Smooth muscle cell (in vitro differentiated cells): ENCODE results near the gene F5. TPM values are rescaled to one million over a fixed set of nuclear protein-coding genes. Genes with fewer than 3 reads are reported as not detected.

Source experiments
- DNase-seq: peaks from one replicate; lab custom pipeline; 2025; ENCODE audit not compliant: unreplicated experiment; lab: John Stamatoyannopoulos, UW
- H2AFZ ChIP-seq: fragments of 200-600 bp; sonication (generic); 2 replicates; pipeline ENCODE4 v1.6.0; 2016; ENCODE audit warnings: antibody characterized with exemption, low read depth, mild to moderate bottlenecking
- H3F3A ChIP-seq: fragments of 200-600 bp; sonication (generic); 2 replicates; pipeline ENCODE4 v1.6.0; 2017; ENCODE audit warnings: antibody characterized with exemption, low read depth
- H3K27ac ChIP-seq: fragments of 200-600 bp; sonication (generic); 2 replicates; pipeline ENCODE4 v1.5.1; 2016; ENCODE audit warnings: low read depth, mild to moderate bottlenecking
- H3K27me3 ChIP-seq: fragments of 200-600 bp; sonication (generic); 2 replicates; pipeline ENCODE4 v1.6.1; 2016; ENCODE audit warnings: low read depth, mild to moderate bottlenecking
- H3K36me3 ChIP-seq: fragments of 200-600 bp; sonication (generic); 2 replicates; pipeline ENCODE4 v1.5.1; 2016; ENCODE audit warnings: low read depth
- H3K4me1 ChIP-seq: fragments of 200-600 bp; sonication (generic); 2 replicates; pipeline ENCODE4 v1.5.1; 2016; ENCODE audit warnings: low read depth
- H3K4me2 ChIP-seq: fragments of 200-600 bp; sonication (generic); 2 replicates; pipeline ENCODE4 v1.6.0; 2016; ENCODE audit warnings: mild to moderate bottlenecking
- H3K4me3 ChIP-seq: fragments of 200-600 bp; sonication (generic); 2 replicates; pipeline ENCODE4 v1.5.1; 2016; ENCODE audit warnings: mild to moderate bottlenecking
- H3K79me2 ChIP-seq: fragments of 200-600 bp; sonication (generic); 2 replicates; pipeline ENCODE4 v1.6.0; 2016; ENCODE audit warnings: low read depth, mild to moderate bottlenecking
- H3K9ac ChIP-seq: fragments of 200-600 bp; sonication (generic); 2 replicates; pipeline ENCODE4 v1.6.0; 2016; ENCODE audit warnings: low read depth
- H3K9me3 ChIP-seq: fragments of 200-600 bp; sonication (generic); replicated peaks from 2 replicates; pipeline ENCODE4 v1.5.1; 2016; ENCODE audit warnings: low read depth
- H4K20me1 ChIP-seq: fragments of 200-600 bp; sonication (generic); 2 replicates; pipeline ENCODE4 v1.6.0; 2016; ENCODE audit warnings: low read depth
- CTCF ChIP-seq: fragments of 200-600 bp; sonication (generic); IDR thresholded peaks from 2 replicates; pipeline ENCODE4 v1.5.1; 2017; ENCODE audit warnings: borderline replicate concordance, mild to moderate bottlenecking, antibody characterized with exemption; ENCODE audit not compliant: insufficient read depth, poor library complexity, severe bottlenecking
- WGBS: methylation state at CpG from one replicate; pipeline ENCODE4 v1.1.7; 2016; ENCODE audit warnings: low lambda C conversion rate; 5-methylcytosine and 5-hydroxymethylcytosine counted together
- polyA plus RNA-seq: library from polyadenylated mRNA; unstranded; fragments of >200 nt; fragmentation: Nextera tagmentation; extraction: Ambion mirVana; gene quantifications from 2 replicates; pipeline ENCODE4 v1.2.1, GENCODE V29; 2016
- total RNA-seq: library from RNA; depleted of rRNA; stranded (reverse); fragments of >200 nt; gene quantifications from 2 replicates; pipeline ENCODE4 v1.2.3, GENCODE V29; 2014

The F5 gene
- total and polyA plus RNA-seq, 2 experiments from 2014 or later = 0.13 to 0.45 TPM

GRCh38 chr1:169526120-169526832 is 60.0 kb downstream of the F5 start:
- Histone ChIP-seq H4K20me1 (no peaks in the 10 kb centered on the region), H3K4me3 (no peak overlapping the region), H3K27me3 (no peaks in the 10 kb centered on the region), H3K9ac (no peak overlapping the region), H3K36me3 (no peaks in the 10 kb centered on the region), H2AFZ (no peak overlapping the region), H3K79me2 (no peaks in the 10 kb centered on the region), H3K4me1 (peaks cover 28% of the 10 kb centered on the region), H3K27ac (no peak overlapping the region), H3K9me3 (no peaks in the 10 kb centered on the region), H3K4me2 (peak overlapping the region; percentile 66), H3F3A (peaks cover 14% of the 10 kb centered on the region)
- no peak for TF ChIP-seq CTCF
- DNase-seq = no peak
- 93% methylated on average over 1 of the region's 1 CpG for WGBS

- no peak overlapping the region for H3K4me3 ChIP-seq
- no peak overlapping the region for H2AFZ ChIP-seq
- WGBS = 88% methylated on average over 1 of the region's 1 CpG
- no peak for DNase-seq
- no peak overlapping the region for H3K9ac ChIP-seq
- H4K20me1 ChIP-seq = no peaks in the 10 kb centered on the region
- H3K79me2 ChIP-seq = no peaks in the 10 kb centered on the region
- peaks cover 14% of the 10 kb centered on the region for H3F3A ChIP-seq
- H3K4me1 ChIP-seq = peaks cover 28% of the 10 kb centered on the region
- no peaks in the 10 kb centered on the region for H3K27me3 ChIP-seq
- H3K27ac ChIP-seq = no peak overlapping the region
- no peaks in the 10 kb centered on the region for H3K36me3 ChIP-seq
- H3K4me2 ChIP-seq = no peak overlapping the region
- no peaks in the 10 kb centered on the region for H3K9me3 ChIP-seq
- no peak for TF ChIP-seq CTCF
These were observed 60.9 kb downstream of the F5 start for GRCh38 chr1:169525391-169525790.

GRCh38 chr1:169523904-169524303 is 62.4 kb downstream of the F5 start:
- no peaks in the 10 kb centered on the region for H3K79me2 ChIP-seq
- no peak for TF ChIP-seq CTCF
- DNase-seq = no peak
- H3K4me1 ChIP-seq = peaks cover 18% of the 10 kb centered on the region
- no peak overlapping the region for H3K27ac ChIP-seq
- H2AFZ ChIP-seq = no peak overlapping the region
- peaks cover 14% of the 10 kb centered on the region for H3F3A ChIP-seq
- no peaks in the 10 kb centered on the region for H3K9me3 ChIP-seq
- no peaks in the 10 kb centered on the region for H3K36me3 ChIP-seq
- no peak overlapping the region for H3K9ac ChIP-seq
- no peaks in the 10 kb centered on the region for H3K27me3 ChIP-seq
- H3K4me2 ChIP-seq = no peak overlapping the region
- H4K20me1 ChIP-seq = no peaks in the 10 kb centered on the region
- H3K4me3 ChIP-seq = no peak overlapping the region

- Histone ChIP-seq H3K27ac (no peak overlapping the region), H3K4me1 (no peaks in the 10 kb centered on the region), H3K9ac (no peak overlapping the region), H3K36me3 (no peaks in the 10 kb centered on the region), H3K4me3 (no peak overlapping the region), H2AFZ (no peak overlapping the region), H4K20me1 (no peaks in the 10 kb centered on the region), H3K79me2 (no peaks in the 10 kb centered on the region), H3K9me3 (no peaks in the 10 kb centered on the region), H3F3A (no peaks in the 10 kb centered on the region), H3K27me3 (no peaks in the 10 kb centered on the region), H3K4me2 (no peak overlapping the region)
- no peak for DNase-seq
- TF ChIP-seq CTCF = no peak
- WGBS = 100% methylated on average over 1 of the region's 1 CpG
These were observed 65.1 kb downstream of the F5 start for GRCh38 chr1:169521226-169521625.
